IPS-20b (cell line): ENCODE results near the gene SUPT16H.
"Not testable (repeated sequence)": the region's sequence is repeated elsewhere in the genome, so short reads cannot be mapped to it uniquely, and the experiment has no call there.

Experiments used
- H3K27ac ChIP-seq: one replicate; pipeline ENCODE4 v1.5.1; 2013; ENCODE audit warnings: low read length
- H3K27me3 ChIP-seq: 2 replicates; pipeline ENCODE4 v1.6.1; 2013; ENCODE audit warnings: mild to moderate bottlenecking, low read length, inconsistent platforms; ENCODE audit not compliant: insufficient read depth
- H3K36me3 ChIP-seq: 2 replicates; pipeline ENCODE4 v1.6.1; 2013; ENCODE audit warnings: low read depth, mild to moderate bottlenecking, inconsistent platforms, low read length, moderate library complexity; ENCODE audit not compliant: insufficient read depth
- H3K4me1 ChIP-seq: 2 replicates; pipeline ENCODE4 v1.6.1; 2013; ENCODE audit warnings: mild to moderate bottlenecking, control low read depth, inconsistent platforms, low read length, moderate library complexity; ENCODE audit not compliant: insufficient read depth
- H3K4me3 ChIP-seq: 2 replicates; pipeline ENCODE4 v1.5.1; 2013; ENCODE audit warnings: mild to moderate bottlenecking, low read length, inconsistent platforms
- H3K9ac ChIP-seq: 2 replicates; pipeline ENCODE4 v1.6.1; 2013; ENCODE audit warnings: low read depth, mild to moderate bottlenecking, inconsistent platforms, low read length, moderate library complexity
- H3K9me3 ChIP-seq: 2 replicates; pipeline ENCODE4 v1.6.1; 2013; ENCODE audit warnings: mild to moderate bottlenecking, low read depth, low read length, inconsistent platforms; ENCODE audit not compliant: insufficient read depth

The SUPT16H gene

GRCh38 chr14:21395450-21395849 is 11.6 kb upstream of the SUPT16H start:
- H3K9ac ChIP-seq = no peak overlapping the region
- no peak overlapping the region for H3K4me3 ChIP-seq
- peaks cover 99% of the 10 kb centered on the region for H3K36me3 ChIP-seq

GRCh38 chr14:21385188-21385904 is 1.5 kb upstream of the SUPT16H start:
- Histone ChIP-seq H3K9ac (peak overlapping the region; percentile 99; the same call in 1 of the 2 replicates), H3K36me3 (peaks cover 59% of the 10 kb centered on the region), H3K9me3 (no peaks in the 10 kb centered on the region), H3K4me1 (peaks cover 10% of the 10 kb centered on the region; the same call in 1 of the 2 replicates), H3K27ac (peak overlapping the region; percentile 28), H3K27me3 (no peaks in the 10 kb centered on the region), H3K4me3 (peak overlapping the region; percentile 87)

More at GRCh38 chr14:21395450-21395849, 11.6 kb upstream of the SUPT16H start:
- no peaks in the 10 kb centered on the region for H3K4me1 ChIP-seq
- H3K27me3 ChIP-seq = no peaks in the 10 kb centered on the region
- H3K9me3 ChIP-seq = no peaks in the 10 kb centered on the region
- H3K27ac ChIP-seq = no peak overlapping the region

GRCh38 chr14:21384494-21384851 is 654 bp upstream of the SUPT16H start:
- H3K9ac ChIP-seq = peak overlapping the region; percentile 99
- peaks cover 50% of the 10 kb centered on the region for H3K36me3 ChIP-seq
- H3K4me1 ChIP-seq = peaks cover 10% of the 10 kb centered on the region; the same call in 1 of the 2 replicates
- H3K27me3 ChIP-seq = no peaks in the 10 kb centered on the region
- H3K4me3 ChIP-seq = peak overlapping the region; percentile 87
- H3K9me3 ChIP-seq = no peaks in the 10 kb centered on the region
- H3K27ac ChIP-seq = peak overlapping the region; percentile 28

DNA sequence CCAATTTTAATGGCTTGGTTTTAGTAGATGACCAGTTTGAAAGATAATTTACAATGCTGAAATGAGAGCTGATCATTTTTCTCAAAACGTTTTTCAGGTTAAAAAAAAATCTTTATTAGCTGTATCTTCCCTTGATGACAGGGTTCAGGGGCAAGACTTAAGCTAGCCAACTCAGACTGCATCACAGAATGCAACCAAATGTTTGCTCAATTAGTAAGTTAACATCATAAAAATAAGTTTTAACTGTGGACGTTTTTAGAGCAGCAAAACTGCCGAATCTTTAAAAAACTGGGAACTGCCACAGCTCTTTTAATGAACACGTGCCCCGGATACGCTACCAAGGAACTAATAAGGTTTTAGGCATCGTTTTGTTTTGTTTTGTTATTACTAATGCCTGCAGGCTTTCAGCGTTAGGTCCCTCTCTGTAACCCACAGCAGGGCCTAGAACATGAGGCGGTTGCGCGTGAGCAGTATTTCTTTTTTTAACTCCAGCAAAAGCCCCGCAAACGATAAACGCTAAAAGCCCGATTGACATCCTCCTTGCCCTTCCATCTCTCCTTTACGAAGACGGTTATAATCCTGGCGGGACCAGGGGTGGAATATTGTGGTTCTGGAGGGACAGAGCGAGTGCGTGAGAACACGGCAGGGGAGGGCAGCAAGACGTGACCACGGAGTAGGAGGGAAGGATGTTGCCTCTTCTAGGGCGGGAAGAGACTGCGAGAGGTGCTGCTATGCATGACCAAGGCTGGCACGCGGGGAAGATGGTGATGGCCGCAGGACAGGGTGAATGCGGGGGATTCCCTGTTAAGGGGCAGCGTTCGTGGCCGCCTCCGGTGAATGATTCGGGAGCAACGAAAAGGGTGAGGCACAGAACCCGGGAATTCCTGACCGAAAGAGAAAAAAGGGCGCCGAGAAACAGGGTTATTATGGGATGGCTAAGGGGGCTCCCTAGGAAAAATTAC is 652 bp downstream of the SUPT16H start:
- H3K9ac ChIP-seq = peak overlapping the region; percentile 99
- H3K36me3 ChIP-seq = peaks cover 47% of the 10 kb centered on the region

DNA sequence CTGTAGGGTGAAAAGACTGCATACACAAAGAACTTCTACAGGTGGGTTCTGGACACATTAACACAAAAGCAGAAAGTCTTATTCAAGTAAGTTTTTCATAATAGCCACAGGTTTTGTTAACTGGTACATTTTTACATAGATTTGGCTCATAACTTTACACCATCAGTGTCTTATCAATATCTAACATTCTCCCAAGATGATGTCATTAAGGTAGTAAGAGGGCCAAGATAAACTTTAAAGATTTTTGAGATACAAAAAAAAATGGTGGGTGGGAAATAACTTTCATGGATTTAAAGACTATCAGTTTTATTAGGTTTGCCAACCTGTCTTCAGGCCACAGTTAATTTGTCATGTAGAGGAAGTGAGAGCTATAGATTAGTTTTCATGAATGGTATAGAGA is 1.7 kb downstream of the SUPT16H start:
- no peak overlapping the region for H3K27ac ChIP-seq
- peaks cover 47% of the 10 kb centered on the region for H3K36me3 ChIP-seq
- no peaks in the 10 kb centered on the region for H3K27me3 ChIP-seq
- peaks cover 10% of the 10 kb centered on the region; the same call in 1 of the 2 replicates for H3K4me1 ChIP-seq
- peak overlapping the region; percentile 87 for H3K4me3 ChIP-seq
- H3K9ac ChIP-seq = peak overlapping the region; percentile 99; the same call in 1 of the 2 replicates
- no peaks in the 10 kb centered on the region for H3K9me3 ChIP-seq

More for the DNA sequence above, 652 bp downstream of the SUPT16H start:
- Histone ChIP-seq H3K27me3 (no peaks in the 10 kb centered on the region), H3K9me3 (no peaks in the 10 kb centered on the region), H3K4me3 (peak overlapping the region; percentile 87), H3K4me1 (peaks cover 10% of the 10 kb centered on the region; the same call in 1 of the 2 replicates), H3K27ac (peak overlapping the region; percentile 75)

- peaks cover 7% of the 10 kb centered on the region; the same call in 1 of the 2 replicates for H3K4me1 ChIP-seq
- no peak overlapping the region for H3K9ac ChIP-seq
- peaks cover 47% of the 10 kb centered on the region for H3K36me3 ChIP-seq
- no peak overlapping the region for H3K4me3 ChIP-seq
- H3K27me3 ChIP-seq = no peaks in the 10 kb centered on the region
- H3K27ac ChIP-seq = no peak overlapping the region
- no peaks in the 10 kb centered on the region for H3K9me3 ChIP-seq
Observed at GRCh38 chr14:21379338-21379737, 4.5 kb downstream of the SUPT16H start.

GRCh38 chr14:21373980-21374379 is 9.8 kb downstream of the SUPT16H start:
- peaks cover 82% of the 10 kb centered on the region for H3K36me3 ChIP-seq
- H3K27ac ChIP-seq = no peak overlapping the region
- no peaks in the 10 kb centered on the region for H3K4me1 ChIP-seq
- H3K9me3 ChIP-seq = no peaks in the 10 kb centered on the region
- no peak overlapping the region for H3K4me3 ChIP-seq
- no peak overlapping the region for H3K9ac ChIP-seq
- H3K27me3 ChIP-seq = no peaks in the 10 kb centered on the region

DNA sequence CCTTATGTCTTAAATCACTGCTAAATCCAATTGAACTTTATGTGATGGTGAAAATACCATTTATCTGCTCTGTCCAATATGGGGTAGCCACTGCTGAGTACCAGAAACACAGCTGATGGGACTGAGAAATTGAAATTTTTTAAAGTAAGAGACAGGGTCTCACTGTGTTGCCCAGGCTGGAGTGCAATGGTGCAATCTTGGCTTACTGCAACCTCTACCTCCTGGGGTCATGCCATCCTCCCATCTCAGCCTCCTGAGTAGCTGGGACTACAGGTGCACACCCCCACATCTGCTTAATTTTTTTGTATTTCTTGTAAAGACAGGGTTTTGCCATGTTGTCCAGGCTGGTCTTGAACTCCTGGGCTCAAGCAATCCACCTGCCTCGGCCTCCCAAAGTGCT is 11.0 kb downstream of the SUPT16H start:
- not testable (repeated sequence) for H3K27ac ChIP-seq, H3K9me3 ChIP-seq, H3K4me1 ChIP-seq, H3K4me3 ChIP-seq, H3K9ac ChIP-seq, H3K27me3 ChIP-seq
- peaks cover 85% of the 10 kb centered on the region for H3K36me3 ChIP-seq

- Histone ChIP-seq H3K4me3 (no peak overlapping the region), H3K9me3 (no peaks in the 10 kb centered on the region), H3K4me1 (no peaks in the 10 kb centered on the region), H3K27me3 (no peaks in the 10 kb centered on the region), H3K36me3 (peaks cover 90% of the 10 kb centered on the region), H3K9ac (no peak overlapping the region), H3K27ac (no peak overlapping the region)
Observed at GRCh38 chr14:21369949-21370679, 13.7 kb downstream of the SUPT16H start.

DNA sequence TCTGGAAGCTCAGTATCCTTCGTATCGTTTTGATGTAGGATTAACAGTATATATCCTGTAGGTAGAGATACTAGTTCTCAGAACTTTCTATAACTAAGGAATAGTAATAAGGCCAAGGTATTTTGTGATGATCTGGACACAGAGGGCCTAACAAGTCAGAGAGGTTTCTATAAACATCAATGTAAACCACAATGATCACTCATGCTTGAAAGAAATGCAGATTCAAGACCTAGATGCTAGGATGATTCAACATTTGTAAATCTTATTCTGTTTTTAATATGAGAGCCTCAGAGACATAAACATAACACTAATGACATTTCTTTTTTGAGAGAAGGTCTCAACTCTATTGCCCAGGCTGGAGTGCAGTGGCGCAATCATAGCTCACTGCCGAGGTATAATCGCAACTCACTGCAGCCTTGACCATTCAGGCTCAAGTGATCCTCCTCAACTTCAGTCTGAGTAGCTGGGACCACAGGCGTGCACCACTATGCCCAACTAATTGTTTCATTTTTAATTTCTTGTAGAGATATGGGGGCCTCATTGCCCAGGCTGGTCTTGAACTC is 16.2 kb downstream of the SUPT16H start:
- H3K9ac ChIP-seq = no peak overlapping the region
- H3K27me3 ChIP-seq = no peaks in the 10 kb centered on the region
- H3K27ac ChIP-seq = no peak overlapping the region
- no peaks in the 10 kb centered on the region for H3K9me3 ChIP-seq
- H3K4me3 ChIP-seq = no peak overlapping the region
- no peaks in the 10 kb centered on the region for H3K4me1 ChIP-seq
- H3K36me3 ChIP-seq = peaks cover 100% of the 10 kb centered on the region

DNA sequence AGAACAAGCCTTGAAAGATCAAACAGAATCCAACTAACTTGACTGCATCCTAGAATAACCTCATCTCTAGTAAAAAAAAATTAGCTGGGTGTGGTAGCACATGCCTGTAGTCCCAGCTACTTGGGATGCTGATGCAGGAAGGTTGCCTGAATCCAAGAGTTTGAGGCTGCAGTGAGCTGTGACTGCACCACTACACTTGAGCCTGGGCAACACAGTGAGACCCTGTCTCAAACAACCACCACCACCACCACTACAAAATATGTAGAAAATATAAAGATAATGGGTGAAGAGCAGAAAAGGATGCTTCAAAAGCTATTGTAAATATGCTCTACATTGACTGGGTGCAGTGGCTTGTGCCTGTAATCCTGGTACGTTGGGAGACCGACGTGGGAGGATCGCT is 27.3 kb downstream of the SUPT16H start:
- Histone ChIP-seq H3K9ac (no peak overlapping the region), H3K4me3 (no peak overlapping the region), H3K4me1 (no peaks in the 10 kb centered on the region), H3K9me3 (no peaks in the 10 kb centered on the region), H3K27me3 (no peaks in the 10 kb centered on the region), H3K36me3 (peaks cover 98% of the 10 kb centered on the region), H3K27ac (no peak overlapping the region)
